H1 (cell line): Measurements from ENCODE around the gene PREX1. TPM values are rescaled to one million over a fixed set of nuclear protein-coding genes. Genes with fewer than 3 reads are reported as not detected.
A peak's percentile ranks its signal among the peaks of the same experiment; 100 is the strongest.

Experiments used
- CTCF ChIA-PET: fragments of 300-600 bp; sonication (Branson Sonifier 250); formaldehyde crosslinking; loops from one replicate; lab custom pipeline; 2021; ENCODE audit not compliant: partially characterized antibody; lab: Charles Lee
- POLR2A ChIA-PET: fragments of 300-600 bp; sonication (Branson Sonifier 250); formaldehyde crosslinking; loops from one replicate; lab custom pipeline; 2021; ENCODE audit warnings: inconsistent platforms; ENCODE audit not compliant: partially characterized antibody; lab: Charles Lee
- DNase-seq, 2 experiments: peaks; one replicate each; pipeline versions ENCODE4 v3.0.0 to v3.0.0-alpha.2; 2010 to 2022; ENCODE audit warnings: low spot score in 2 of 2, low read depth in 1 of 2, mixed read lengths in 1 of 2
- FAIRE-seq: peaks from 2 replicates; lab custom pipeline; 2011; peaks lifted over from hg19 to GRCh38; lab: Jason Lieb, UNC
- H2AFZ ChIP-seq: 2 replicates; pipeline ENCODE4 v1.8.1; 2012; ENCODE audit warnings: low read length, inconsistent platforms
- H2AK5ac ChIP-seq: 2 replicates; pipeline ENCODE4 v1.6.1; 2013; ENCODE audit warnings: low read depth, low read length
- H2BK120ac ChIP-seq: replicated peaks from 2 replicates; pipeline ENCODE3; 2013; ENCODE audit warnings: low read depth, low read length, inconsistent platforms
- H2BK12ac ChIP-seq: 2 replicates; pipeline ENCODE4 v1.6.1; 2013; ENCODE audit warnings: low read depth, low read length
- H2BK15ac ChIP-seq: 2 replicates; pipeline ENCODE4 v1.6.1; 2013; ENCODE audit warnings: low read length
- H2BK20ac ChIP-seq: 2 replicates; pipeline ENCODE4 v1.6.1; 2013; ENCODE audit warnings: low read length
- H2BK5ac ChIP-seq: 2 replicates; pipeline ENCODE4 v1.6.1; 2013; ENCODE audit warnings: low read depth, low read length
- H3K14ac ChIP-seq: 2 replicates; pipeline ENCODE4 v1.6.1; 2013; ENCODE audit warnings: inconsistent platforms; ENCODE audit not compliant: insufficient read length
- H3K18ac ChIP-seq: 2 replicates; pipeline ENCODE4 v1.6.1; 2013; ENCODE audit warnings: low read length; ENCODE audit errors: extremely low read depth
- H3K23ac ChIP-seq: 2 replicates; pipeline ENCODE4 v1.6.1; 2013; ENCODE audit warnings: inconsistent platforms; ENCODE audit not compliant: insufficient read length
- H3K23me2 ChIP-seq: 2 replicates; pipeline ENCODE4 v1.6.1; 2013; ENCODE audit warnings: low read depth, low read length
- H3K27ac ChIP-seq: 2 replicates; pipeline ENCODE4 v1.6.1; 2011; ENCODE audit warnings: low read depth, low read length, inconsistent platforms
- H3K27me3 ChIP-seq, 4 experiments: replicated peaks in 1 of 4; 1 replicate in 1 of 4; 2 replicates in 3 of 4; pipeline versions ENCODE4 v1.6.1 to v1.8.1; 2011 to 2013; ENCODE audit warnings: low read length in 3 of 4, mild to moderate bottlenecking in 3 of 4, inconsistent platforms in 2 of 4, mixed read lengths in 2 of 4, moderate library complexity in 1 of 4; ENCODE audit not compliant: control insufficient read depth in 3 of 4, insufficient read depth in 3 of 4; ENCODE audit errors: extremely low read depth in 1 of 4
- H3K36me3 ChIP-seq, 4 experiments: 2 replicates each; pipeline versions ENCODE4 v1.6.1 to v1.8.1; 2011 to 2013; ENCODE audit warnings: mild to moderate bottlenecking in 4 of 4, low read length in 3 of 4, moderate library complexity in 2 of 4, control low read depth in 1 of 4, inconsistent platforms in 1 of 4; ENCODE audit not compliant: insufficient read depth in 4 of 4, control insufficient read depth in 2 of 4
- H3K4ac ChIP-seq: replicated peaks from 2 replicates; pipeline ENCODE3; 2013; ENCODE audit warnings: low read length, low read depth, mixed read lengths, inconsistent platforms; ENCODE audit not compliant: insufficient read length
- H3K4me1 ChIP-seq, 4 experiments: replicated peaks in 1 of 4; 1 replicate in 1 of 4; 2 replicates in 3 of 4; pipeline versions ENCODE4 v1.6.1 to v1.8.1; 2011 to 2013; ENCODE audit warnings: low read length in 3 of 4, inconsistent platforms in 2 of 4, mixed read lengths in 1 of 4; ENCODE audit not compliant: insufficient read depth in 4 of 4, control insufficient read depth in 3 of 4
- H3K4me2 ChIP-seq, 2 experiments: 2 replicates each; pipeline versions ENCODE4 v1.6.1 to v1.8.1; 2011 to 2013; ENCODE audit warnings: low read depth in 2 of 2, low read length in 2 of 2, control low read depth in 1 of 2, inconsistent platforms in 1 of 2, mild to moderate bottlenecking in 1 of 2; ENCODE audit not compliant: insufficient read depth in 1 of 2
- H3K4me3 ChIP-seq, 4 experiments: fragments of 200-600, 300-600 bp in 1 of 4; sonication (generic), shearing (Covaris generic), sonication (Bioruptor Twin) in 1 of 4; 2 replicates each; pipeline versions ENCODE4 v1.5.1 to v1.8.1; 2011 to 2016; ENCODE audit warnings: low read length in 4 of 4, low read depth in 3 of 4, control low read depth in 2 of 4, inconsistent platforms in 2 of 4, mild to moderate bottlenecking in 2 of 4, mixed read lengths in 1 of 4, moderate library complexity in 1 of 4; ENCODE audit not compliant: insufficient read depth in 2 of 4; ENCODE audit errors: extremely low read depth in 1 of 4
- H3K56ac ChIP-seq: replicated peaks from 2 replicates; pipeline ENCODE3; 2013; ENCODE audit warnings: low read depth, mild to moderate bottlenecking, mixed read lengths, low read length, inconsistent platforms; ENCODE audit not compliant: insufficient read length
- H3K79me1 ChIP-seq: 2 replicates; pipeline ENCODE4 v1.6.1; 2013; ENCODE audit warnings: low read depth, low read length, control low read depth
- H3K79me2 ChIP-seq, 2 experiments: 2 replicates each; pipeline versions ENCODE4 v1.6.1 to v1.8.1; 2012 to 2013; ENCODE audit warnings: low read length in 2 of 2, mild to moderate bottlenecking in 2 of 2, inconsistent platforms in 1 of 2; ENCODE audit not compliant: insufficient read depth in 2 of 2, control insufficient read depth in 1 of 2
- H3K9ac ChIP-seq, 4 experiments: replicated peaks in 1 of 4; 1 replicate in 1 of 4; 2 replicates in 3 of 4; pipeline versions ENCODE4 v1.6.1 to v1.8.1; 2011 to 2013; ENCODE audit warnings: low read depth in 3 of 4, low read length in 3 of 4, control low read depth in 2 of 4, mild to moderate bottlenecking in 2 of 4, moderate library complexity in 2 of 4, inconsistent platforms in 1 of 4; ENCODE audit errors: extremely low read depth in 1 of 4
- H3K9me3 ChIP-seq, 2 experiments: 2 replicates each; pipeline versions ENCODE4 v1.6.1 to v1.8.1; 2012 to 2013; ENCODE audit warnings: mild to moderate bottlenecking in 2 of 2, moderate library complexity in 2 of 2, control low read depth in 1 of 2, inconsistent platforms in 1 of 2, low read depth in 1 of 2, low read length in 1 of 2, mixed read lengths in 1 of 2; ENCODE audit not compliant: insufficient read depth in 2 of 2
- H4K20me1 ChIP-seq, 2 experiments: replicated peaks in 1 of 2; 2 replicates each; pipeline versions ENCODE3 to v1.8.1; 2011 to 2013; ENCODE audit warnings: inconsistent platforms in 2 of 2, low read length in 2 of 2, mild to moderate bottlenecking in 1 of 2; ENCODE audit not compliant: insufficient read depth in 2 of 2, control insufficient read depth in 1 of 2
- H4K5ac ChIP-seq: 2 replicates; pipeline ENCODE4 v1.6.1; 2013; ENCODE audit warnings: low read length, low read depth, mixed read lengths, inconsistent platforms; ENCODE audit not compliant: insufficient read length
- H4K8ac ChIP-seq: 2 replicates; pipeline ENCODE4 v1.8.0; 2013; ENCODE audit warnings: mild to moderate bottlenecking, moderate library complexity, low read length, inconsistent platforms; ENCODE audit not compliant: insufficient read depth; ENCODE audit errors: extremely low read depth
- H4K91ac ChIP-seq: replicated peaks from 2 replicates; pipeline ENCODE3; 2013; ENCODE audit warnings: low read length, mixed read lengths, inconsistent platforms; ENCODE audit not compliant: insufficient read length
- KDM1A ChIP-seq: fragments of 200-600, 300-600 bp; sonication (generic); IDR thresholded peaks from 2 replicates; pipeline ENCODE4 v1.7.1; 2016; ENCODE audit warnings: mild to moderate bottlenecking, low read length, borderline replicate concordance
- WGBS, 2 experiments: shearing (Covaris generic) in 1 of 2; methylation state at CpG; one replicate each; pipeline versions ENCODE4 v1.1.6 to v1.1.7; 2013 to 2015; ENCODE audit warnings: low lambda C conversion rate in 2 of 2, mixed read lengths in 2 of 2, inconsistent platforms in 1 of 2, low coverage in 1 of 2, missing lambda C conversion rate in 1 of 2; ENCODE audit not compliant: insufficient replicate concordance in 2 of 2, insufficient coverage in 1 of 2, insufficient read length in 1 of 2; ENCODE audit errors: extremely low coverage in 1 of 2, missing lambda C conversion rate in 1 of 2; 5-methylcytosine and 5-hydroxymethylcytosine counted together
- polyA plus RNA-seq, 7 experiments: library from polyadenylated mRNA; depleted of rRNA in 3 of 7; stranded (reverse) in 5 of 7; unstranded in 2 of 7; fragments of >200 nt in 5 of 7; fragments of 200-250 nt in 2 of 7; gene quantifications; 1 replicate in 5 of 7; 2 replicates in 1 of 7; 4 replicates in 1 of 7; pipeline versions ENCODE4 v1.2.1 to v1.2.3, GENCODE V29; 2011 to 2013; ENCODE audit warnings: missing spikeins in 2 of 7, mixed read lengths in 2 of 7
- total RNA-seq: library from RNA; stranded (reverse); fragmentation: NEBNext Ultra II Directional; extraction: Animal tissue kit (Norgen Biotek cat#: 25700); gene quantifications from 2 replicates; pipeline ENCODE4 v1.2.1, GENCODE V29; 2021
- TF ChIP-seq, protein P1 (sequence below): IDR thresholded peaks from 2 replicates; pipeline ENCODE4 v1.6.1; 2011; ENCODE audit warnings: low read length, improper control_type of control experiment

Gene PREX1
- total and polyA plus RNA-seq, 2 of the 8 experiments (the other 6 are each of a cell fraction or from before 2014, with no cell fraction given): 10.7 to 12.8 TPM

DNA sequence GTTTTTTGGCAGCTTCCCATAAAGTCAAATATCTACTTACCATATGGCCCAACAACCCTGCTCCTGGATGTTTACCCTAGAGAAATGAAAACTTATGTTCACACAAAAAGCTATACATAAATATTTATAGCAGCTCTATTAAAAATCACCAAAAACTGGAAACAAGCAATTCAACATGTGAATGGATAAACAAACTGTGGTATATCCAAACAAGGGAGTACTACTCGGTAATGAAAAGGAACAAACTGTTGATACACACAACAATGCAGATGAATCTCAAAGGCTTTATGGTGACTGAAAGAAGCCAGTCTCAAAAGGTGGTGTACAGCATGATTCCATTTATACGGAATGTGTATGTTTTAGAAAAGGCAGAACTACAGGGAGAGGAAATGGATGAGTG lies 48.4 kb downstream of the PREX1 start:
- Histone ChIP-seq H2BK12ac (no peak overlapping the region), H3K79me2 (no peaks in the 10 kb centered on the region), H3K23ac (no peak overlapping the region), H3K23me2 (no peaks in the 10 kb centered on the region), H4K8ac (no peak overlapping the region), H3K4me2 (no peak overlapping the region), H2BK120ac (no peak overlapping the region), H4K5ac (no peak overlapping the region), H3K14ac (no peak overlapping the region), H2BK20ac (no peak overlapping the region), H3K4me1 (peaks cover 0 to 3% (median 0%) of the 10 kb centered on the region in 4 experiments; a peak in 1 of 7 replicates), H3K27ac (no peak overlapping the region), H2BK15ac (no peak overlapping the region), H3K56ac (no peak overlapping the region), H3K4ac (no peak overlapping the region), H3K36me3 (peaks cover 0 to 3% (median 0%) of the 10 kb centered on the region in 4 experiments; a peak in 1 of 8 replicates), H3K79me1 (0 out of 2 replicates have a peak, but pooled peaks cover 2% of the 10 kb centered on the region), H3K4me3 (no peak overlapping the region), H3K27me3 (no peaks in the 10 kb centered on the region; a peak in 2 of 7 replicates), H3K9me3 (peaks cover 12 to 16% of the 10 kb centered on the region in 2 experiments), H2AFZ (no peak overlapping the region), H2AK5ac (no peak overlapping the region), H2BK5ac (no peak overlapping the region), H3K9ac (no peak overlapping the region), H3K18ac (no peak overlapping the region), H4K91ac (no peak overlapping the region), H4K20me1 (no peaks in the 10 kb centered on the region)
- no peak for FAIRE-seq
- TF ChIP-seq KDM1A: peak; percentile 88
- TF ChIP-seq, protein P1, sequence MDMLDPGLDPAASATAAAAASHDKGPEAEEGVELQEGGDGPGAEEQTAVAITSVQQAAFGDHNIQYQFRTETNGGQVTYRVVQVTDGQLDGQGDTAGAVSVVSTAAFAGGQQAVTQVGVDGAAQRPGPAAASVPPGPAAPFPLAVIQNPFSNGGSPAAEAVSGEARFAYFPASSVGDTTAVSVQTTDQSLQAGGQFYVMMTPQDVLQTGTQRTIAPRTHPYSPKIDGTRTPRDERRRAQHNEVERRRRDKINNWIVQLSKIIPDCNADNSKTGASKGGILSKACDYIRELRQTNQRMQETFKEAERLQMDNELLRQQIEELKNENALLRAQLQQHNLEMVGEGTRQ: no peak
- ChIA-PET CTCF (interaction anchor here (1.1 to 1.6 kb wide), 2 partner anchors 10 to 12 kb away, joined by 4 read pairs; no protein-coding TSS in a partner anchor), POLR2A (no interaction called here)
- WGBS, 2 experiments: 85% methylated on average over 2 of the region's 2 CpGs; no CpG with 5 or more reads in 1 of the 2 experiments
- no peak for DNase-seq
